Breast epithelium (tissue), 3 donors: ENCODE data around the gene PITRM1.

Experiments
- POLR2AphosphoS5 ChIP-seq, 3 donors: sonication (generic); formaldehyde crosslinking; IDR thresholded peaks; one replicate each; pipeline ENCODE4 v1.6.1; 2017; ENCODE audit warnings: antibody characterized with exemption in 3 of 3
- TF ChIP-seq, protein P1 (sequence below), 3 donors: fragments of 450-650 bp; IDR thresholded peaks; one replicate each; pipeline ENCODE4 v1.5.1; 2016 to 2017; ENCODE audit warnings: antibody characterized with exemption in 3 of 3, mild to moderate bottlenecking in 3 of 3, moderate library complexity in 3 of 3

DNA sequence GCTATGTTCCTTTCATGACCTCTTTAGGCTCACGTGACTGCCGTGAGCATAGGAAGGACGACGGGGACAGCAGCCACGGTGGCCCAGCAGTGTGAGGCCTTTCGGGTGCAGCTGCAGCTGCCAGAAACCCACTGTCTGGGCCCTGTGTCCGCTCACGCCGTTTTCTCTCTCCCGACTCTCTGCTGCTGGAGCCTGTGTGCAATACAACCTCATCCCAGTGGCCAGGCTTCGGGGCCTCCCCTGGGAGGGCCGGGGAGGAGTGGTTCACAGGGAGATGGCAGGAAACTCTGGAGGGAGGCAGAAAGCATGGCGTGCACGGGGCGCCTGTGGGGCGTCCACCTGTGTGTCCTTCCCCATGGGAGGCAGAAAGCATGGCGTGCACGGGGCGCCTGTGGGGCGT is 66.7 kb downstream of the PITRM1 start:
- TF ChIP-seq, protein P1, sequence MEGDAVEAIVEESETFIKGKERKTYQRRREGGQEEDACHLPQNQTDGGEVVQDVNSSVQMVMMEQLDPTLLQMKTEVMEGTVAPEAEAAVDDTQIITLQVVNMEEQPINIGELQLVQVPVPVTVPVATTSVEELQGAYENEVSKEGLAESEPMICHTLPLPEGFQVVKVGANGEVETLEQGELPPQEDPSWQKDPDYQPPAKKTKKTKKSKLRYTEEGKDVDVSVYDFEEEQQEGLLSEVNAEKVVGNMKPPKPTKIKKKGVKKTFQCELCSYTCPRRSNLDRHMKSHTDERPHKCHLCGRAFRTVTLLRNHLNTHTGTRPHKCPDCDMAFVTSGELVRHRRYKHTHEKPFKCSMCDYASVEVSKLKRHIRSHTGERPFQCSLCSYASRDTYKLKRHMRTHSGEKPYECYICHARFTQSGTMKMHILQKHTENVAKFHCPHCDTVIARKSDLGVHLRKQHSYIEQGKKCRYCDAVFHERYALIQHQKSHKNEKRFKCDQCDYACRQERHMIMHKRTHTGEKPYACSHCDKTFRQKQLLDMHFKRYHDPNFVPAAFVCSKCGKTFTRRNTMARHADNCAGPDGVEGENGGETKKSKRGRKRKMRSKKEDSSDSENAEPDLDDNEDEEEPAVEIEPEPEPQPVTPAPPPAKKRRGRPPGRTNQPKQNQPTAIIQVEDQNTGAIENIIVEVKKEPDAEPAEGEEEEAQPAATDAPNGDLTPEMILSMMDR (IDR thresholded peaks at IDR 0.05) = no peak
- TF ChIP-seq POLR2AphosphoS5 (IDR thresholded peaks at IDR 0.05) = no peak
